HCT116 (cell line): ENCODE results near the gene ERBB3. TPM values are rescaled to one million over a fixed set of nuclear protein-coding genes. Genes with fewer than 3 reads are reported as not detected.

Experiments
- ATAC-seq: fragments of 200-7000 bp; cut with Tn5 transposase; 2 replicates; pipeline ENCODE4 v1.9.1; 2020; ENCODE audit warnings: mild to moderate bottlenecking, moderate library complexity
- BruUV-seq: library from RNA; stranded (reverse); fragments of 400-500 nt; replicated peaks from 2 replicates; lab custom pipeline; 2021; lab: Mats Ljungman, UMichigan
- CTCF ChIA-PET: fragments of 300-600 bp; sonication (Branson Sonifier 250); formaldehyde crosslinking; loops from one replicate; lab custom pipeline; 2021; ENCODE audit warnings: antibody characterized with exemption; lab: Charles Lee
- POLR2A ChIA-PET: fragments of 300-600, 350-600 bp; sonication (Branson Sonifier 250); formaldehyde crosslinking; loops from one replicate; lab custom pipeline; 2021; ENCODE audit warnings: antibody characterized with exemption; lab: Charles Lee
- RAD21 ChIA-PET, 2 experiments: fragments of 300-600 bp; sonication (Branson Sonifier 250); formaldehyde crosslinking; loops; one replicate each; lab custom pipeline; 2023; ENCODE audit warnings: low total read pairs in 2 of 2; ENCODE audit not compliant: uncharacterized antibody in 2 of 2, unreplicated experiment in 2 of 2, low non-redundant PET in 1 of 2; lab: Charles Lee
- DNase-seq: peaks from one replicate; pipeline ENCODE4 v3.0.0-alpha.2; 2010; ENCODE audit warnings: low read depth, low spot score
- H2AFZ ChIP-seq: fragments of 200-600 bp; shearing (Covaris generic), sonication (generic); 2 replicates; pipeline ENCODE4 v1.6.1; 2017; ENCODE audit warnings: low read depth, mixed run types, mixed read lengths, antibody characterized with exemption, low read length; ENCODE audit not compliant: poor library complexity, severe bottlenecking
- H3K27ac ChIP-seq: 2 replicates; pipeline ENCODE4 v1.5.1; 2012; ENCODE audit warnings: low read depth, low read length
- H3K27me3 ChIP-seq: fragments of 200-600 bp; sonication (generic); 2 replicates; pipeline ENCODE4 v1.6.1; 2016; ENCODE audit warnings: mixed run types, low read length, mixed read lengths; ENCODE audit not compliant: insufficient read depth
- H3K36me3 ChIP-seq, 2 experiments: fragments of 200-500 bp in 1 of 2; fragments of 200-600 bp in 1 of 2; sonication (Bioruptor generic) in 1 of 2; sonication (generic) in 1 of 2; 2 replicates each; pipeline versions ENCODE4 v1.5.1 to v1.6.1; 2014 to 2016; ENCODE audit warnings: low read length in 2 of 2, inconsistent platforms in 1 of 2, mixed read lengths in 1 of 2, mixed run types in 1 of 2; ENCODE audit not compliant: insufficient read depth in 2 of 2, control insufficient read depth in 1 of 2
- H3K4me1 ChIP-seq, 2 experiments: fragments of 200-600 bp in 1 of 2; sonication (generic) in 1 of 2; 2 replicates each; pipeline versions ENCODE4 v1.5.1 to v1.6.1; 2012 to 2017; ENCODE audit warnings: low read length in 2 of 2, inconsistent platforms in 1 of 2, mild to moderate bottlenecking in 1 of 2, mixed read lengths in 1 of 2, mixed run types in 1 of 2, moderate library complexity in 1 of 2; ENCODE audit not compliant: insufficient read depth in 2 of 2, control insufficient read depth in 1 of 2
- H3K4me2 ChIP-seq: fragments of 200-600 bp; sonication (generic); 2 replicates; pipeline ENCODE4 v1.6.1; 2017; ENCODE audit warnings: mixed run types, low read length, mixed read lengths
- H3K4me3 ChIP-seq, 2 experiments: fragments of 200-600 bp in 1 of 2; sonication (generic) in 1 of 2; replicated peaks in 1 of 2; 2 replicates each; pipeline ENCODE4 v1.5.1; 2011 to 2016; ENCODE audit warnings: low read length in 2 of 2, control low read depth in 1 of 2, low read depth in 1 of 2, mild to moderate bottlenecking in 1 of 2, mixed read lengths in 1 of 2, mixed run types in 1 of 2
- H3K79me2 ChIP-seq: fragments of 200-600 bp; sonication (generic); 2 replicates; pipeline ENCODE4 v1.6.1; 2017; ENCODE audit warnings: mild to moderate bottlenecking, mixed run types, low read length, moderate library complexity, mixed read lengths; ENCODE audit not compliant: insufficient read depth
- H3K9ac ChIP-seq: fragments of 200-600 bp; sonication (generic); 2 replicates; pipeline ENCODE4 v1.6.1; 2016; ENCODE audit warnings: low read length, mixed read lengths
- H3K9me2 ChIP-seq: fragments of 200-600 bp; sonication (generic), shearing (Covaris generic); 2 replicates; pipeline ENCODE4 v1.6.1; 2017; ENCODE audit warnings: mixed run types, mild to moderate bottlenecking, moderate library complexity; ENCODE audit not compliant: insufficient read depth
- H3K9me3 ChIP-seq, 2 experiments: fragments of 200-500 bp in 1 of 2; fragments of 200-600 bp in 1 of 2; sonication (Bioruptor generic) in 1 of 2; sonication (generic) in 1 of 2; 2 replicates each; pipeline ENCODE4 v1.6.1; 2014 to 2017; ENCODE audit warnings: low read length in 2 of 2, mixed read lengths in 2 of 2, inconsistent platforms in 1 of 2, low read depth in 1 of 2, mild to moderate bottlenecking in 1 of 2, mixed run types in 1 of 2, moderate library complexity in 1 of 2; ENCODE audit not compliant: control insufficient read depth in 1 of 2, insufficient read depth in 1 of 2
- H4K20me1 ChIP-seq: fragments of 200-600 bp; sonication (generic), shearing (Covaris generic); 2 replicates; pipeline ENCODE4 v1.6.1; 2017; ENCODE audit warnings: mixed run types, mild to moderate bottlenecking, moderate library complexity; ENCODE audit not compliant: insufficient read depth
- ATF3 ChIP-seq: IDR thresholded peaks from 2 replicates; pipeline ENCODE4 v1.6.1; 2012
- CTCF ChIP-seq, 3 experiments: fragments of 200-600 bp in 1 of 3; sonication (generic) in 1 of 3; IDR thresholded peaks in 2 of 3; conservative IDR thresholded peaks in 1 of 3; 2 replicates each; pipeline ENCODE4 v1.5.1; 2012 to 2017; ENCODE audit warnings: low read depth in 2 of 3, low read length in 2 of 3, antibody characterized with exemption in 1 of 3, borderline replicate concordance in 1 of 3, control low read depth in 1 of 3, mild to moderate bottlenecking in 1 of 3, mixed read lengths in 1 of 3, mixed run types in 1 of 3, moderate library complexity in 1 of 3; ENCODE audit not compliant: insufficient read depth in 1 of 3
- EZH2phosphoT487 ChIP-seq: fragments of 200-600 bp; IDR thresholded peaks from 2 replicates; pipeline ENCODE4 v1.6.1; 2018; ENCODE audit warnings: antibody characterized with exemption, borderline replicate concordance
- FOSL1 ChIP-seq: IDR thresholded peaks from 2 replicates; pipeline ENCODE4 v1.6.1; 2012; ENCODE audit warnings: low read depth
- JUND ChIP-seq: IDR thresholded peaks from 2 replicates; pipeline ENCODE4 v1.6.1; 2012
- MAX ChIP-seq: IDR thresholded peaks from 2 replicates; pipeline ENCODE4 v1.6.1; 2012
- POLR2AphosphoS5 ChIP-seq: IDR thresholded peaks from 2 replicates; pipeline ENCODE4 v1.6.1; 2011; ENCODE audit warnings: mild to moderate bottlenecking, low read depth, low read length, moderate library complexity
- SIN3A ChIP-seq: IDR thresholded peaks from 2 replicates; pipeline ENCODE4 v1.6.1; 2012; ENCODE audit warnings: low read depth
- SP1 ChIP-seq: IDR thresholded peaks from 2 replicates; pipeline ENCODE4 v1.6.1; 2012; ENCODE audit warnings: low read depth
- SRF ChIP-seq: IDR thresholded peaks from 2 replicates; pipeline ENCODE4 v1.6.1; 2012; ENCODE audit warnings: low read depth
- TCF7L2 ChIP-seq: IDR thresholded peaks from 2 replicates; pipeline ENCODE4 v1.7.0; 2011; ENCODE audit warnings: borderline replicate concordance, inconsistent platforms; ENCODE audit not compliant: insufficient read depth, insufficient read length; ENCODE audit errors: extremely low read depth
- YY1 ChIP-seq: IDR thresholded peaks from 2 replicates; pipeline ENCODE4 v1.6.1; 2011; ENCODE audit warnings: low read length, low read depth, moderate library complexity, mild to moderate bottlenecking; ENCODE audit not compliant: insufficient replicate concordance; ENCODE audit errors: extremely low read depth
- ZFX ChIP-seq: fragments of 450-650 bp; IDR thresholded peaks from 2 replicates; pipeline ENCODE4 v1.6.1; 2017
- intact Hi-C: fragments of 100-400 bp; cut with micrococcal nuclease; formaldehyde crosslinking; loops from 2 replicates; pipeline ENCODE4 v1.10.0; 2022
- total RNA-seq: library from RNA; stranded (reverse); gene quantifications from one replicate; pipeline ENCODE4 v1.2.1, GENCODE V29; 2021; ENCODE audit not compliant: unreplicated experiment
- TF ChIP-seq, protein P1 (sequence below): IDR thresholded peaks from 2 replicates; pipeline ENCODE4 v1.6.1; 2011; ENCODE audit warnings: mild to moderate bottlenecking, low read length, moderate library complexity; ENCODE audit not compliant: insufficient replicate concordance; ENCODE audit errors: extremely low read depth

The ERBB3 gene
- total RNA-seq, 1 experiment from 2014 or later, result 39.7 TPM

GRCh38 chr12:56121204-56121870 lies 41.4 kb downstream of the ERBB3 start:
- no peaks in the 10 kb centered on the region for H4K20me1 ChIP-seq
- POLR2A ChIA-PET, result no interaction called here
- peaks cover 4 to 28% of the 10 kb centered on the region in 2 experiments; a peak in 3 of 4 replicates for H3K36me3 ChIP-seq
- intact Hi-C loops, result no loop called here
- H3K4me1 ChIP-seq, result peaks cover 17 to 32% of the 10 kb centered on the region in 2 experiments
- no peaks in the 10 kb centered on the region for H3K9me3 ChIP-seq
- CTCF ChIA-PET, result interaction anchor here (0.6 kb wide), 1 partner anchor 159 kb away, joined by 6 read pairs; no protein-coding TSS in a partner anchor
- no peak overlapping the region for H3K4me3 ChIP-seq
- H3K27me3 ChIP-seq, result no peaks in the 10 kb centered on the region
- H3K79me2 ChIP-seq, result peaks cover 18% of the 10 kb centered on the region
- no TSS peak for BruUV-seq
- H3K4me2 ChIP-seq, result no peak overlapping the region
- no peak for DNase-seq
- no peaks in the 10 kb centered on the region for H3K9me2 ChIP-seq
- TF ChIP-seq JUND (no peak), YY1 (no peak), POLR2AphosphoS5 (no peak), TCF7L2 (no peak), CTCF (IDR thresholded peaks at IDR 0.05 in 2 of 3, conservative IDR thresholded peaks at IDR 0.05 in 1 of 3; ENCODE audit: borderline replicate concordance in 1 of 3, insufficient read depth in 1 of 3, low read depth in 2 of 3, low read length in 2 of 3) (no peak), SRF (no peak), MAX (no peak), SIN3A (no peak), ATF3 (no peak), EZH2phosphoT487 (no peak), SP1 (no peak), FOSL1 (no peak), ZFX (no peak)
- TF ChIP-seq, protein P1, sequence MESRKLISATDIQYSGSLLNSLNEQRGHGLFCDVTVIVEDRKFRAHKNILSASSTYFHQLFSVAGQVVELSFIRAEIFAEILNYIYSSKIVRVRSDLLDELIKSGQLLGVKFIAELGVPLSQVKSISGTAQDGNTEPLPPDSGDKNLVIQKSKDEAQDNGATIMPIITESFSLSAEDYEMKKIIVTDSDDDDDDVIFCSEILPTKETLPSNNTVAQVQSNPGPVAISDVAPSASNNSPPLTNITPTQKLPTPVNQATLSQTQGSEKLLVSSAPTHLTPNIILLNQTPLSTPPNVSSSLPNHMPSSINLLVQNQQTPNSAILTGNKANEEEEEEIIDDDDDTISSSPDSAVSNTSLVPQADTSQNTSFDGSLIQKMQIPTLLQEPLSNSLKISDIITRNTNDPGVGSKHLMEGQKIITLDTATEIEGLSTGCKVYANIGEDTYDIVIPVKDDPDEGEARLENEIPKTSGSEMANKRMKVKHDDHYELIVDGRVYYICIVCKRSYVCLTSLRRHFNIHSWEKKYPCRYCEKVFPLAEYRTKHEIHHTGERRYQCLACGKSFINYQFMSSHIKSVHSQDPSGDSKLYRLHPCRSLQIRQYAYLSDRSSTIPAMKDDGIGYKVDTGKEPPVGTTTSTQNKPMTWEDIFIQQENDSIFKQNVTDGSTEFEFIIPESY, result no peak
- no peak overlapping the region for H2AFZ ChIP-seq
- ATAC-seq, result no peak
- H3K9ac ChIP-seq, result no peak overlapping the region
- H3K27ac ChIP-seq, result no peak overlapping the region
- RAD21 ChIA-PET, result no interaction called here
